ENCODE measurements around the gene TRPC3. TPM values are rescaled to one million over a fixed set of nuclear protein-coding genes. Genes with fewer than 3 reads are reported as not detected.

TRPC3 gene
- total RNA-seq, 2 donors from 2014 or later = 0.26 TPM; not detected in 1

DNA sequence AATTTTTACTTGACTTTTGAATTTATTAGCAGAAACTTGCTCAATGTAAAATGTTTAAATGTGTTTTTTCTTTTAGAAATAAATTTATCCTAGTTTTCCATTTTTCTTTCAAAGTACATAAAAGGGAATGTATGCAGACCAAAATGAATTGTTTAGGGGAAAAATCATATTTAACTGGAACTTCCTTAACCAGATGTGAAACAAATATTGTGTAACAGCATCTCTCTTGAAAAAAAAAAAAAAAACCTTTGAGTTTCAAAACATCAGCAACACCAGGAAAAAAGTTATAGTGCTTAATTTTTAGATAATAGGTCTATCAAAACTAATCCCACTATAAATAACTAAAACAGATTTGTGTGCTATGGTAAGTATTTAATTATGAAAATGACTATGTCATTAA, 113.7 kb downstream of the TRPC3 start:
- intact Hi-C loops (cut with DNase I) = no loop called here
- H3K9me3 ChIP-seq = no peaks in the 10 kb centered on the region

GRCh38 chr4:121829511-121829910, 122.3 kb downstream of the TRPC3 start:
- Histone ChIP-seq H3K4me1 (no peaks in the 10 kb centered on the region), H3K27ac (no peak overlapping the region), H3K27me3 (no peaks in the 10 kb centered on the region), H3K36me3 (replicated peaks in 1 of 2; ENCODE audit: insufficient read depth in 1 of 2, low read depth in 2 of 2) (no peaks in the 10 kb centered on the region), H3K4me3 (no peak overlapping the region), H3K9me3 (no peaks in the 10 kb centered on the region)
- WGBS, 2 donors = 84 to 97% methylated on average over 5 of the region's 5 CpGs
- intact Hi-C loops (cut with DNase I) = no loop called here
- TF ChIP-seq CTCF (IDR thresholded peaks at IDR 0.05) (no peak), POLR2A (IDR thresholded peaks at IDR 0.05) (no peak)
- DNase-seq (no peak), ATAC-seq (no peak)

More for the DNA sequence above, 113.7 kb downstream of the TRPC3 start:
- no peaks in the 10 kb centered on the region for H3K27me3 ChIP-seq
- no peak overlapping the region for H3K27ac ChIP-seq
- TF ChIP-seq POLR2A (IDR thresholded peaks at IDR 0.05) (no peak), CTCF (IDR thresholded peaks at IDR 0.05) (no peak)
- DNase-seq = no peak
- no peak for ATAC-seq
- no peak overlapping the region for H3K4me3 ChIP-seq
- no peaks in the 10 kb centered on the region for H3K4me1 ChIP-seq
- H3K36me3 ChIP-seq (replicated peaks in 1 of 2; ENCODE audit: insufficient read depth in 1 of 2, low read depth in 2 of 2) = no peaks in the 10 kb centered on the region

Other genes starting within 250 kb of the TRPC3 start
- not detected for gene SMIM43, start 186.9 kb downstream of the TRPC3 start, total RNA-seq
- gene EXOSC9, start 150.7 kb downstream of the TRPC3 start, total RNA-seq = 10 to 100 TPM; 10.6 to 14.2 TPM
- under 1 TPM; 0.33 to 0.52 TPM for gene CCNA2, start 128.2 kb downstream of the TRPC3 start, total RNA-seq
- 10 to 100 TPM in 1 of 2 donors, 1 to 10 TPM in 1; 3.6 to 13.0 TPM for gene BBS7, start 81.6 kb downstream of the TRPC3 start, total RNA-seq
- 10 to 100 TPM; 46.8 to 74.7 TPM for gene BLTP1, start 200.3 kb upstream of the TRPC3 start, total RNA-seq